ENCODE data around the gene HLA-DPB1.

DNA sequence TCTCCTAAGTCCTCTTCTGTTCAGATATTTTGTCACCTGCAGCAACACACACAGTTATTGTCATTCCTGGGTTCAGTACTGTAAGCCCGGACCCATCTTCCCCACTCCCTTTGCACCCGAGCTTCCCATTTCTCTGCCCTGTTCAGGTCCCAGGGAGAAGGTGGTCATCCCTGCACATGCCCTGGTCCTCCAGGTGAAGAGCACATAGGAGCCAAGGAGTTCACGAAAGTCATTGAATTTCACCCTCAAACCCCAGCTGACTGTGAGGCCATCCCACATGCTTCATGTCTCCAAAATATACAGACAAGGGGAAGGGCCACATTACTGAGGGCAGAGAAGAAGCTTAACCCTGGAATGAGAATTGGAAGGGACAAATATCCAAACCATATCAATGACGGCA, 10.5 kb upstream of the HLA-DPB1 start:
- TF ChIP-seq EP300 (IDR thresholded peaks at IDR 0.05) = no peak
- no peak for TF ChIP-seq POLR2A (IDR thresholded peaks at IDR 0.05)
- TF ChIP-seq, protein P1, sequence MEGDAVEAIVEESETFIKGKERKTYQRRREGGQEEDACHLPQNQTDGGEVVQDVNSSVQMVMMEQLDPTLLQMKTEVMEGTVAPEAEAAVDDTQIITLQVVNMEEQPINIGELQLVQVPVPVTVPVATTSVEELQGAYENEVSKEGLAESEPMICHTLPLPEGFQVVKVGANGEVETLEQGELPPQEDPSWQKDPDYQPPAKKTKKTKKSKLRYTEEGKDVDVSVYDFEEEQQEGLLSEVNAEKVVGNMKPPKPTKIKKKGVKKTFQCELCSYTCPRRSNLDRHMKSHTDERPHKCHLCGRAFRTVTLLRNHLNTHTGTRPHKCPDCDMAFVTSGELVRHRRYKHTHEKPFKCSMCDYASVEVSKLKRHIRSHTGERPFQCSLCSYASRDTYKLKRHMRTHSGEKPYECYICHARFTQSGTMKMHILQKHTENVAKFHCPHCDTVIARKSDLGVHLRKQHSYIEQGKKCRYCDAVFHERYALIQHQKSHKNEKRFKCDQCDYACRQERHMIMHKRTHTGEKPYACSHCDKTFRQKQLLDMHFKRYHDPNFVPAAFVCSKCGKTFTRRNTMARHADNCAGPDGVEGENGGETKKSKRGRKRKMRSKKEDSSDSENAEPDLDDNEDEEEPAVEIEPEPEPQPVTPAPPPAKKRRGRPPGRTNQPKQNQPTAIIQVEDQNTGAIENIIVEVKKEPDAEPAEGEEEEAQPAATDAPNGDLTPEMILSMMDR (IDR thresholded peaks at IDR 0.05) = no peak

Data from sigmoid colon (tissue), 4 donors.